ENCODE data around the gene NEUROD2. TPM values are rescaled to one million over a fixed set of nuclear protein-coding genes. Genes with fewer than 3 reads are reported as not detected.

Gene NEUROD2
- total and polyA plus RNA-seq, 4 donors, result 1.6 to 14.1 (median 6.7) TPM

DNA sequence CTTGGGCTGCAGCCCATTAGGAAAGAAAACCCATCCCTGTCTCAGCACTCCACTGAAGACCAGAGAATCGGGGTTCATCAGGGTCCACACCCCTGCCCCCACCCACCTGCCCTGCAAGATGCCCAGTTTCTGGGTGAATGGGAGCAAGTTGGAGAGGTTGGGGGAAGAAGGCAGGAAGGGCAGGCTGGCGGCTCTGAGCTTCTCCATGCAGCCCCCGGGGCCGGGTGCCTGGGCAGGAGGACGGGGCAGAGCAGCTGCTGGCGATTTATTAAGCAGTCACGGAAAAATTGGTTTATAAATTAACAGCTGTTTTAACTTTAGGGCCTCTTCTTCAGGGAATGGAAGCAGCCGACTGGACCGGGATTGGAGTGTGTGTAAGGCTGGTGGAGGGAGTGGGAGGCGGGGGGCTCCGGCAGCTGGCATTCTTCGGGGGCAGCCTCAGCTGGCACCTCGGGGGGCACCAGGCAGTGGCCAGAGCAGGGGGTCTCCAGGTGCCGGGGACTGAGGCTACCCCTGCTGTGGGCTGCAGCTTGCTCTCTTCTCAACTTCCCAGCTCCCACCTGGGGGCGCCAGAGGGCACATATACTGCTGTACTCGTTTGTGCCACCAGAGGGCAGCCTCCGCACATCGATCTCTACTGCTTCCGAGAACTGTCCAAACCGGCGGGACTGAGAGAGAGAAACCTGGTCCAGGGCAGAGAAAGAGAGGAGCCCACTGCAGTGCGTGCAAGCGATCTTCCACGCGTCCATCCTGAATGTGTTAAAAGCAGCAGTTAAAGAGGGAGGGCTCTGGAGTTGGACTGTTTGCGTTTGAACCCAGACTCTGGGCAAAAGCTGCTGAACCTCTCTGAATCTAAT, 14.0 kb upstream of the NEUROD2 start:
- no peak overlapping the region for H3K27ac ChIP-seq (ENCODE audit: low read depth, low read length)
- no peaks in the 10 kb centered on the region for H3K36me3 ChIP-seq (ENCODE audit: control insufficient read depth, insufficient read depth, low read length)
- H3K4me1 ChIP-seq (ENCODE audit: control insufficient read depth, insufficient read depth, low read length), result peaks cover 60% of the 10 kb centered on the region
- DNase-seq (ENCODE audit: low read depth in 4 of 6, low spot score in 6 of 6), result peak; percentile 69 to 96 (median 82)
- H3K27me3 ChIP-seq (ENCODE audit: control insufficient read depth, insufficient read depth, low read length), result peaks cover 20% of the 10 kb centered on the region
- 6% methylated on average over 22 of the region's 26 CpGs for WGBS (ENCODE audit: insufficient coverage)
- no peaks in the 10 kb centered on the region for H3K9me3 ChIP-seq (ENCODE audit: control insufficient read depth, insufficient read depth, low read length)
- no peak overlapping the region for H3K4me3 ChIP-seq (ENCODE audit: low read depth, low read length)

GRCh38 chr17:39619786-39620101, 12.0 kb upstream of the NEUROD2 start:
- WGBS (ENCODE audit: insufficient coverage), result no CpG with 5 or more reads among the region's 1 CpG
- H3K27me3 ChIP-seq (ENCODE audit: control insufficient read depth, insufficient read depth, low read length), result peaks cover 8% of the 10 kb centered on the region

DNA sequence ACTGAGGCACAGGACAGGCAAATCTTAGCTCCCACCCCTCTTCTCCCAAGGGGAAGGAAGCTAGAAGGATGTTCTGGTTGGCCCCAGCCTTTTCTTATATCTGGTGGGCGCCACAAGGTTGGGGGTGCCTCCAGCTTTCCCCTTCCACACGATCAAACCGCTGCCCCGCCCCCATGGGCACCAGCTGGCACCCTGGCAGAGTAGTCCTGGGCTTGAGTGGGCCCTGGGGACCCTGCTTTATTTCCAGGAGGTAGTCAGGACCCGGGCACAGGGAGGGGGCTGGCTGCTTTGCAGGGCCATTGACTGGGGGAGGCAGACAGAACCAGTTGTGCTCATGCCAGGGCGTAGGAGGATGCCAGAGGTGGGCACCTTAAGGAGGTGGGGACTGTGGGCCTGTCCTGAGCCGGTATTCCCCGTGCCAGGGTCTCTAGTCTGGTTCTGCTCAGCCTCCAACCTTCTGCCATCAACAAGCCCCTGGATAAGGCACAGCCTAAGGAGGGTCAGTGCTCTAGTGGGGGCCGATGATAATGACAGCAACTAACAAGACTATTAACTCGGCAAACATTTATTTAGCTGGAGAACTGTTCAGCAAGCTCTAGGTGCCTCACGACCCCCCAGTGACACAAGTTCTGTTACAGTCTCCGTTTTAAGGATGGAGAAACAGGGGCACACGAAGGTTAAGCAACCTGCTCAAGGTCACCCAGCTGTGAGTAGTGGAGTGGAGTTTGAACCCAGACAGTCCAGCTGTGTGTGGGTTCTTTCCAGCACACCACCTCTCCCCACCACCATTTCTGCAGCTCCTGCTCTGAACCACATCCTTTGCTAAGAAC, 11.5 kb upstream of the NEUROD2 start:
- peak overlapping the region; percentile 37 for H3K4me3 ChIP-seq (ENCODE audit: low read depth, low read length)

More at GRCh38 chr17:39619786-39620101, 12.0 kb upstream of the NEUROD2 start:
- no peak overlapping the region for H3K27ac ChIP-seq (ENCODE audit: low read depth, low read length)
- DNase-seq (ENCODE audit: low read depth in 4 of 6, low spot score in 6 of 6), result no peak
- H3K4me1 ChIP-seq (ENCODE audit: control insufficient read depth, insufficient read depth, low read length), result peaks cover 40% of the 10 kb centered on the region
- no peak overlapping the region for H3K4me3 ChIP-seq (ENCODE audit: low read depth, low read length)
- H3K36me3 ChIP-seq (ENCODE audit: control insufficient read depth, insufficient read depth, low read length), result no peaks in the 10 kb centered on the region
- H3K9me3 ChIP-seq (ENCODE audit: control insufficient read depth, insufficient read depth, low read length), result no peaks in the 10 kb centered on the region

DNA sequence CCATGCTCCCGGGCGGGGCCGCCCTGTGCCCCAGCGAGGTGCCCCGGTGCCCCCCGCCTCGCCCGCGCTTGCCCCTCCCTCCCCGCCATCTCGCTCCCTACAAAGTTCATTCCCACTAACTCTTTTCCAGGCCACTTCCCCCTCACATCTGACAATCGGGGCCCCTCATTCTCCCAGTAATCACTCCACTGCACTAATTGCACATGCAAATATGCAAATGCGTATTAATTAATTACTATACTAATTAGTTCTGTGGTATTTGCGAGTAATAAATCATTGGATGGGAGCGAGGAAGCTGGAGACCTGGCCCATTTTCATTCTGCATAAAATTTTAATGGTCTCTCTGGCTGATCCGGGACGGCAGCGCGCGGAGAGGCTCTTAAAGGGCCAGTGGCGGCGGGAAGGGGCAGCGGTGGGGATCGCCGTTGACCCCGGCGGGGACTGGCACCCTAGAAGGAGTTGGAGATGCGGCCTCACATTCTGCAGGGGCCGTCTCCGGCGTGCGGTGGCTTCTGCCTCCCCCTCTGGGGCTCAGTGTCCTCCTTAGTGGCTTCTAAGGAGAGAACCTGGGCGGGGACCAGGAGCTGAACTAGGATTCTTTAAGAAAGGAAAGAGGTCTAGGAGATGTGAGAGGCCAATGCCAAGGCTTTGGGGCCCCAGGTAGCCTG, 10.7 kb upstream of the NEUROD2 start:
- DNase-seq (ENCODE audit: low read depth in 4 of 6, low spot score in 6 of 6), result peak in 2 of 6 donors; percentile 68 to 88
- Histone ChIP-seq H3K27me3 (ENCODE audit: control insufficient read depth, insufficient read depth, low read length) (peaks cover 8% of the 10 kb centered on the region), H3K36me3 (ENCODE audit: control insufficient read depth, insufficient read depth, low read length) (no peaks in the 10 kb centered on the region), H3K4me3 (ENCODE audit: low read depth, low read length) (peak overlapping the region; percentile 37), H3K27ac (ENCODE audit: low read depth, low read length) (no peak overlapping the region), H3K9me3 (ENCODE audit: control insufficient read depth, insufficient read depth, low read length) (no peaks in the 10 kb centered on the region), H3K4me1 (ENCODE audit: control insufficient read depth, insufficient read depth, low read length) (peaks cover 33% of the 10 kb centered on the region)
- WGBS (ENCODE audit: insufficient coverage), result 3% methylated on average over 30 of the region's 33 CpGs

More for the DNA sequence above, 11.5 kb upstream of the NEUROD2 start:
- H3K27ac ChIP-seq (ENCODE audit: low read depth, low read length), result no peak overlapping the region
- WGBS (ENCODE audit: insufficient coverage), result 58% methylated on average over 6 of the region's 13 CpGs
- peaks cover 38% of the 10 kb centered on the region for H3K4me1 ChIP-seq (ENCODE audit: control insufficient read depth, insufficient read depth, low read length)
- DNase-seq (ENCODE audit: low read depth in 4 of 6, low spot score in 6 of 6), result peak in 1 of 6 donors; percentile 43
- no peaks in the 10 kb centered on the region for H3K36me3 ChIP-seq (ENCODE audit: control insufficient read depth, insufficient read depth, low read length)
- H3K9me3 ChIP-seq (ENCODE audit: control insufficient read depth, insufficient read depth, low read length), result no peaks in the 10 kb centered on the region
- H3K27me3 ChIP-seq (ENCODE audit: control insufficient read depth, insufficient read depth, low read length), result peaks cover 6% of the 10 kb centered on the region

GRCh38 chr17:39617446-39618245, 9.9 kb upstream of the NEUROD2 start:
- H3K4me1 ChIP-seq (ENCODE audit: control insufficient read depth, insufficient read depth, low read length), result peaks cover 31% of the 10 kb centered on the region
- H3K9me3 ChIP-seq (ENCODE audit: control insufficient read depth, insufficient read depth, low read length), result no peaks in the 10 kb centered on the region
- peak in 2 of 6 donors; percentile 87 to 91 for DNase-seq (ENCODE audit: low read depth in 4 of 6, low spot score in 6 of 6)
- peaks cover 14% of the 10 kb centered on the region for H3K27me3 ChIP-seq (ENCODE audit: control insufficient read depth, insufficient read depth, low read length)
- H3K27ac ChIP-seq (ENCODE audit: low read depth, low read length), result no peak overlapping the region
- 1% methylated on average over 79 of the region's 79 CpGs for WGBS (ENCODE audit: insufficient coverage)
- no peaks in the 10 kb centered on the region for H3K36me3 ChIP-seq (ENCODE audit: control insufficient read depth, insufficient read depth, low read length)
- no peak overlapping the region for H3K4me3 ChIP-seq (ENCODE audit: low read depth, low read length)

DNA sequence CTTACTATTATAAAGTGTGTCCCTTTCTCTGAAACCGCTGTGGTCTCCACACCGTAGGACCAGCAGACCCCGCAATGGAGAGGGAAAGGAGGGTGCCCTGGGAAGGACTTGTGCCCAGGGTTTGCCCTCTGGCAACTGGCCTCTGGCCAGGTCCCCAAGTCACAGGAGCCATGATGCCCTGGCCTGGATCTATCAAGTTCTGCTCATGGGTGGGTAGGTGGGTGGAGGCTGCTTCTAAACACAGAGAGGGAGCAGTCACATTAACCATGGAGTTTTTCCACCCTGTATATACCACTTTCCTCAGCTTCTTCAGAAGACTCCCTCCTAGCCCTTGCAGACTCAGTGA, 9.4 kb upstream of the NEUROD2 start:
- H3K27me3 ChIP-seq (ENCODE audit: control insufficient read depth, insufficient read depth, low read length), result peaks cover 18% of the 10 kb centered on the region
- 46% methylated on average over 2 of the region's 3 CpGs for WGBS (ENCODE audit: insufficient coverage)
- no peaks in the 10 kb centered on the region for H3K36me3 ChIP-seq (ENCODE audit: control insufficient read depth, insufficient read depth, low read length)
- H3K9me3 ChIP-seq (ENCODE audit: control insufficient read depth, insufficient read depth, low read length), result no peaks in the 10 kb centered on the region
- H3K4me1 ChIP-seq (ENCODE audit: control insufficient read depth, insufficient read depth, low read length), result peaks cover 34% of the 10 kb centered on the region
- H3K4me3 ChIP-seq (ENCODE audit: low read depth, low read length), result no peak overlapping the region
- no peak for DNase-seq (ENCODE audit: low read depth in 4 of 6, low spot score in 6 of 6)
- no peak overlapping the region for H3K27ac ChIP-seq (ENCODE audit: low read depth, low read length)

DNA sequence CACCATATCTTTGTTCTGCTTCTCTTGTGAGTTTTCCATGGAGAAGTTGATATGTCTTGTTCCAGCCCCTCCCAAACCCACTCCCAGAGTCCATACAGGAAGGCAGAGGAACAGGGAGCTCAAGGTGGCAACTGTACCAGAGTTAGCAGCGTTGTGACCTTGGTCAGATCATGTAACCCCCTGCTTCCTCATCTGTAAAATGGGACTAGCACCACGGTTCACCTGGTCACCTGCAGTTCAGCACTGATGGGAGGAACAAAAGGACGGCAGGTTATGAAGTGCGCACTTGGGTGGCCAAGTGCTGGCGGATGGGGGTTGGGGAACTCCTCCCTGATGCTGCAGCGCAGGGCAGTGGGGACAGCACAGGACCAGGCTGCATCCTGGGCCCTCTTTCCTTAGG, 7.7 kb upstream of the NEUROD2 start:
- H3K27me3 ChIP-seq (ENCODE audit: control insufficient read depth, insufficient read depth, low read length), result peaks cover 21% of the 10 kb centered on the region
- no peaks in the 10 kb centered on the region for H3K36me3 ChIP-seq (ENCODE audit: control insufficient read depth, insufficient read depth, low read length)
- H3K4me3 ChIP-seq (ENCODE audit: low read depth, low read length), result no peak overlapping the region
- no peaks in the 10 kb centered on the region for H3K9me3 ChIP-seq (ENCODE audit: control insufficient read depth, insufficient read depth, low read length)
- DNase-seq (ENCODE audit: low read depth in 4 of 6, low spot score in 6 of 6), result no peak
- H3K27ac ChIP-seq (ENCODE audit: low read depth, low read length), result no peak overlapping the region
- 60% methylated on average over 6 of the region's 6 CpGs for WGBS (ENCODE audit: insufficient coverage)
- H3K4me1 ChIP-seq (ENCODE audit: control insufficient read depth, insufficient read depth, low read length), result peaks cover 28% of the 10 kb centered on the region

DNA sequence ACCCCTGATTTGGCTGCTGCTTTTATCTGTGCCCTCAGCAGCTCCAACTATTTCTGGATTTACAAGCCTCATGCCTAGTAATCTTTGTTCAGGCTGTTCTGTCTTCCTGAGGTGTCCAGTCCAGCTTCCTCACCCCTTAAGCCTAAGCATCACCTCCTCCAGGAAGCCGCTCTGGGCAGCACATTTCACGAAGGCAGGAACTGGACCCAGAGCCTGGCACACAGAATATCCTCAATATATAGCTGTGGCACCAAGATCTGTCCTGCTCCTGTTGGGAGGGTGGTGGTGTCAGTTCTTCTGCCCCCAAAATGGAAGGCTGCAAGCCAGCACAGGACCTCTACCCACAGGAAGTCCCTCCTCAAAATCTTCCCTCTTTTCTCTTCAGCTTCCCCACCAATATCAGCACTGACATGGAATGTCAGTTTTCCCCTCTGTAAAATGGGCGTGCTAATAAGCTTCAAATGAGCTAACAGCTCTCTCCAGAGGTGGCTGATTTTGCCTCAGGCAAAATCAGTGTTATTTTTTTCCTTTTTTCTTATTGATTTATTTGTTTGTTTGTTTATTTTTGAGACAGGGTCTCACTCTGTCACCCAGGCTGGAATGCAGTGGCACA, 6.9 kb upstream of the NEUROD2 start:
- 100% methylated on average over 1 of the region's 3 CpGs for WGBS (ENCODE audit: insufficient coverage)
- DNase-seq (ENCODE audit: low read depth in 4 of 6, low spot score in 6 of 6), result no peak
- Histone ChIP-seq H3K27ac (ENCODE audit: low read depth, low read length) (no peak overlapping the region), H3K4me3 (ENCODE audit: low read depth, low read length) (no peak overlapping the region), H3K4me1 (ENCODE audit: control insufficient read depth, insufficient read depth, low read length) (peaks cover 28% of the 10 kb centered on the region), H3K36me3 (ENCODE audit: control insufficient read depth, insufficient read depth, low read length) (no peaks in the 10 kb centered on the region), H3K9me3 (ENCODE audit: control insufficient read depth, insufficient read depth, low read length) (no peaks in the 10 kb centered on the region), H3K27me3 (ENCODE audit: control insufficient read depth, insufficient read depth, low read length) (peaks cover 22% of the 10 kb centered on the region)

All from spinal cord (tissue), 10 donors.